A673 (cell line): ENCODE measurements around the gene CARD9. TPM values are rescaled to one million over a fixed set of nuclear protein-coding genes. Genes with fewer than 3 reads are reported as not detected.
"Not testable (repeated sequence)": the region's sequence is repeated elsewhere in the genome, so short reads cannot be mapped to it uniquely, and the experiment has no call there.

ENCODE experiments used
- BruUV-seq: library from RNA; stranded (reverse); fragments of 400-500 nt; replicated peaks from 2 replicates; lab custom pipeline; 2021; lab: Mats Ljungman, UMichigan
- CTCF ChIA-PET: fragments of 300-600 bp; sonication (Branson Sonifier 250); formaldehyde crosslinking; loops from one replicate; lab custom pipeline; 2022; ENCODE audit warnings: antibody characterized with exemption; lab: Charles Lee
- POLR2A ChIA-PET: fragments of 300-600 bp; sonication (Branson Sonifier 250); formaldehyde crosslinking; loops from one replicate; lab custom pipeline; 2022; ENCODE audit warnings: antibody characterized with exemption; ENCODE audit not compliant: low non-redundant PET; lab: Charles Lee
- DNase-seq: peaks from one replicate; pipeline ENCODE4 v3.0.0-alpha.2; 2015; ENCODE audit warnings: low spot score
- H3K27ac ChIP-seq: fragments of 200-600 bp; sonication (generic); 2 replicates; pipeline ENCODE4 v1.5.1; 2016; ENCODE audit warnings: mixed run types, low read depth, mild to moderate bottlenecking, mixed read lengths, antibody characterized with exemption, low read length; ENCODE audit not compliant: poor library complexity, severe bottlenecking
- H3K27me3 ChIP-seq: fragments of 200-600 bp; sonication (generic); replicated peaks from 2 replicates; pipeline ENCODE4 v1.6.1; 2017; ENCODE audit warnings: mixed run types, low read depth, mild to moderate bottlenecking, mixed read lengths, antibody characterized with exemption, low read length; ENCODE audit not compliant: insufficient read depth, poor library complexity
- H3K36me3 ChIP-seq: fragments of 200-600 bp; sonication (generic); 2 replicates; pipeline ENCODE4 v1.6.1; 2016; ENCODE audit warnings: mixed run types, mild to moderate bottlenecking, mixed read lengths, antibody characterized with exemption, low read length; ENCODE audit not compliant: insufficient read depth, poor library complexity, severe bottlenecking
- H3K4me1 ChIP-seq: fragments of 200-600 bp; sonication (generic); 2 replicates; pipeline ENCODE4 v1.6.1; 2017; ENCODE audit warnings: mixed run types, mild to moderate bottlenecking, mixed read lengths, antibody characterized with exemption, low read length; ENCODE audit not compliant: insufficient read depth, poor library complexity, severe bottlenecking
- H3K4me3 ChIP-seq: fragments of 200-600 bp; sonication (generic); 2 replicates; pipeline ENCODE4 v1.5.1; 2016; ENCODE audit warnings: low read depth, mixed run types, mild to moderate bottlenecking, mixed read lengths, low read length; ENCODE audit not compliant: poor library complexity, severe bottlenecking
- H3K9me3 ChIP-seq: fragments of 200-600 bp; sonication (generic); 2 replicates; pipeline ENCODE4 v1.6.1; 2016; ENCODE audit warnings: mixed run types, low read depth, mild to moderate bottlenecking, mixed read lengths, antibody characterized with exemption, low read length; ENCODE audit not compliant: poor library complexity, severe bottlenecking
- CTCF ChIP-seq: fragments of 300-800, 200-600 bp; sonication (generic); conservative IDR thresholded peaks from 2 replicates; pipeline ENCODE4 v1.5.1; 2017; ENCODE audit warnings: low read depth, mild to moderate bottlenecking, antibody characterized with exemption, low read length, moderate library complexity, mixed read lengths
- EZH2 ChIP-seq: fragments of 200-600 bp; sonication (generic); IDR thresholded peaks from 2 replicates; pipeline ENCODE4 v1.6.1; 2017; ENCODE audit warnings: borderline replicate concordance, low read depth, mild to moderate bottlenecking, mixed read lengths, antibody characterized with exemption, low read length; ENCODE audit not compliant: poor library complexity, severe bottlenecking
- intact Hi-C: fragments of 100-400 bp; cut with micrococcal nuclease; formaldehyde crosslinking; loops from one replicate; pipeline ENCODE4 v1.10.0; 2022; ENCODE audit not compliant: unreplicated experiment
- total RNA-seq: library from RNA; stranded (reverse); gene quantifications from 2 replicates; pipeline ENCODE4 v1.2.3, GENCODE V29; 2021

CARD9 gene
- total RNA-seq, 1 experiment from 2014 or later: 5.4 TPM

GRCh38 chr9:136410500-136411287, 37.2 kb upstream of the CARD9 start, which contains the start of the genes ENTR1 and PMPCA:
ENTR1 (minus strand) TSS chr9:136410614; CDS start chr9:136410397, 217 bp downstream.
PMPCA (plus strand) TSS chr9:136410658; CDS start chr9:136410669, 11 bp downstream.
- TF ChIP-seq CTCF (no peak), EZH2 (no peak)
- Histone ChIP-seq H3K27ac (peak within 1 kb of the TSS; percentile 93), H3K27me3 (no peaks in the 10 kb centered on the region), H3K36me3 (peaks cover 56% of the 10 kb centered on the region), H3K4me1 (peaks cover 10% of the 10 kb centered on the region), H3K4me3 (peak within 1 kb of the TSS; percentile 93), H3K9me3 (no peaks in the 10 kb centered on the region)
- intact Hi-C loops: no loop called here
- DNase-seq: peak; percentile 95
- CTCF ChIA-PET: no interaction called here
- POLR2A ChIA-PET: no interaction called here
- no TSS peak for BruUV-seq

GRCh38 chr9:136409557-136410455, 36.3 kb upstream of the CARD9 start:
- DNase-seq: peak; percentile 45
- H3K4me3 ChIP-seq: peak overlapping the region; percentile 93
- H3K9me3 ChIP-seq: no peaks in the 10 kb centered on the region
- POLR2A ChIA-PET: no interaction called here
- no peak for TF ChIP-seq CTCF
- TF ChIP-seq EZH2: no peak
- H3K4me1 ChIP-seq: peaks cover 10% of the 10 kb centered on the region
- intact Hi-C loops: no loop called here
- H3K36me3 ChIP-seq: peaks cover 62% of the 10 kb centered on the region
- H3K27ac ChIP-seq: peak overlapping the region; percentile 82
- CTCF ChIA-PET: no interaction called here
- no TSS peak for BruUV-seq
- no peaks in the 10 kb centered on the region for H3K27me3 ChIP-seq

- TF ChIP-seq CTCF (no peak), EZH2 (no peak)
- intact Hi-C loops: no loop called here
- no TSS peak for BruUV-seq
- H3K4me1 ChIP-seq: peaks cover 10% of the 10 kb centered on the region
- ChIA-PET CTCF (no interaction called here), POLR2A (no interaction called here)
- H3K9me3 ChIP-seq: no peaks in the 10 kb centered on the region
- H3K4me3 ChIP-seq: no peak overlapping the region
- DNase-seq: no peak
- no peaks in the 10 kb centered on the region for H3K27me3 ChIP-seq
- H3K27ac ChIP-seq: no peak overlapping the region
- peaks cover 60% of the 10 kb centered on the region for H3K36me3 ChIP-seq
Measured at GRCh38 chr9:136407911-136408310, 34.4 kb upstream of the CARD9 start.

GRCh38 chr9:136407061-136407460, 33.6 kb upstream of the CARD9 start:
- BruUV-seq: TSS peak; percentile 10
- H3K36me3 ChIP-seq: peaks cover 57% of the 10 kb centered on the region
- POLR2A ChIA-PET, H3K27ac ChIP-seq, CTCF ChIA-PET, H3K9me3 ChIP-seq, H3K4me3 ChIP-seq, intact Hi-C loops, DNase-seq, H3K4me1 ChIP-seq, H3K27me3 ChIP-seq: not testable (repeated sequence)

DNA sequence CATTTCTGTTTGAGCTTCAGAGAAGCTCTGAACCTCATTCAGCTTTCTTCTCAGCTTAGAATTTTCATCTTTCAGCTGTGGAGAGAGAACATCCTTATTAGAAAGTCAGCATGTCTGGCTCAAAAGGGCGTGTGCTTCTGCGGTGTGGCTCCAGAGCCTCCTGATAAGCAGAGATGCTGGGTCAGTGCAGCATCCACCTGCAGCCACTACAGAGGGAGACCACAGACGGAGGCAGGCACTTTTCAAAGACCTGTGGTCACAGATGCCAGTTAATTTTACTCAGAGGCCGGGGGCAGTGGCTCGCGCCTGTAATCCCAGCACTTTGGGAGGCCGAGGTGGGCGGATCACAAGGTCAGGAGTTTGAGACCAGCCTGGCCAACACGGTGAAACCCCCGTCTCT, 32.4 kb upstream of the CARD9 start:
- H3K36me3 ChIP-seq: peaks cover 54% of the 10 kb centered on the region
- H3K4me3 ChIP-seq, CTCF ChIA-PET, H3K9me3 ChIP-seq, BruUV-seq, H3K4me1 ChIP-seq, DNase-seq, POLR2A ChIA-PET, H3K27me3 ChIP-seq, H3K27ac ChIP-seq, intact Hi-C loops: not testable (repeated sequence)
